Endothelial cell of umbilical vein (primary cell): ENCODE measurements around the gene FYCO1. TPM values are rescaled to one million over a fixed set of nuclear protein-coding genes. Genes with fewer than 3 reads are reported as not detected.

Experiments
- BruUV-seq: library from RNA; stranded (reverse); fragments of 400-500 nt; replicated peaks from 2 replicates; lab custom pipeline; 2021; lab: Mats Ljungman, UMichigan
- CTCF ChIA-PET: fragments of 300-600, 350-600 bp; sonication (Branson Sonifier 250); formaldehyde crosslinking; loops from one replicate; lab custom pipeline; 2021; ENCODE audit warnings: antibody characterized with exemption, inconsistent platforms; lab: Charles Lee
- POLR2A ChIA-PET: fragments of 300-600, 350-600 bp; sonication (Branson Sonifier 250); formaldehyde crosslinking; loops from one replicate; lab custom pipeline; 2021; ENCODE audit warnings: antibody characterized with exemption, inconsistent platforms; lab: Charles Lee
- DNase-seq: peaks from one replicate; pipeline ENCODE4 v3.0.0-alpha.2; 2011; ENCODE audit warnings: low read depth, low spot score
- FAIRE-seq: peaks from 2 replicates; lab custom pipeline; 2011; peaks lifted over from hg19 to GRCh38; lab: Jason Lieb, UNC
- H2AFZ ChIP-seq: 2 replicates; pipeline ENCODE4 v1.6.0; 2012; ENCODE audit warnings: low read depth, low read length, control low read depth, inconsistent platforms
- H3K27ac ChIP-seq: 2 replicates; pipeline ENCODE4 v1.5.1; 2011; ENCODE audit warnings: low read depth, mild to moderate bottlenecking, control low read depth, low read length, moderate library complexity; ENCODE audit not compliant: insufficient read depth
- H3K27me3 ChIP-seq, 2 experiments: 2 replicates each; pipeline versions ENCODE4 v1.6.0 to v1.6.1; 2011; ENCODE audit warnings: low read length in 2 of 2, mixed read lengths in 1 of 2; ENCODE audit not compliant: control insufficient read depth in 2 of 2, insufficient read depth in 2 of 2
- H3K36me3 ChIP-seq, 2 experiments: 2 replicates in 1 of 2; 3 replicates in 1 of 2; pipeline ENCODE4 v1.5.1; 2011; ENCODE audit warnings: low read length in 2 of 2, mild to moderate bottlenecking in 1 of 2, moderate library complexity in 1 of 2; ENCODE audit not compliant: control insufficient read depth in 2 of 2, insufficient read depth in 2 of 2; ENCODE audit errors: extremely low read depth in 1 of 2
- H3K4me1 ChIP-seq: 3 replicates; pipeline ENCODE4 v1.5.1; 2011; ENCODE audit warnings: mild to moderate bottlenecking, low read length; ENCODE audit not compliant: control insufficient read depth, insufficient read depth; ENCODE audit errors: extremely low read depth
- H3K4me2 ChIP-seq: 2 replicates; pipeline ENCODE4 v1.6.1; 2011; ENCODE audit warnings: low read length, control low read depth, mixed read lengths; ENCODE audit not compliant: insufficient read depth
- H3K4me3 ChIP-seq, 3 experiments: fragments of 200-600 bp in 1 of 3; sonication (generic), shearing (Covaris generic) in 1 of 3; replicated peaks in 1 of 3; 2 replicates each; pipeline ENCODE4 v1.5.1; 2011 to 2016; ENCODE audit warnings: control low read depth in 3 of 3, low read length in 3 of 3, mild to moderate bottlenecking in 2 of 3, inconsistent platforms in 1 of 3, low read depth in 1 of 3, moderate library complexity in 1 of 3; ENCODE audit not compliant: insufficient read depth in 1 of 3
- H3K79me2 ChIP-seq: 2 replicates; pipeline ENCODE4 v1.6.0; 2012; ENCODE audit warnings: low read length, inconsistent platforms; ENCODE audit not compliant: control insufficient read depth, insufficient read depth
- H3K9ac ChIP-seq: replicated peaks from 2 replicates; pipeline ENCODE3; 2011; ENCODE audit warnings: low read length, control low read depth; ENCODE audit not compliant: insufficient read depth; ENCODE audit errors: extremely low read depth
- H3K9me1 ChIP-seq: replicated peaks from 3 replicates; pipeline ENCODE4 v1.6.0; 2011; ENCODE audit warnings: mild to moderate bottlenecking, low read length; ENCODE audit not compliant: control insufficient read depth, insufficient read depth; ENCODE audit errors: extremely low read depth
- H3K9me3 ChIP-seq: replicated peaks from 2 replicates; pipeline ENCODE4 v1.5.1; 2012; ENCODE audit warnings: low read length, inconsistent platforms; ENCODE audit not compliant: control insufficient read depth, insufficient read depth
- H4K20me1 ChIP-seq: replicated peaks from 2 replicates; pipeline ENCODE3; 2011; ENCODE audit warnings: mild to moderate bottlenecking, low read length; ENCODE audit not compliant: control insufficient read depth, insufficient read depth; ENCODE audit errors: extremely low read depth
- CTCF ChIP-seq, 2 donors: IDR thresholded peaks; 1 replicate in 1 of 2; 2 replicates in 1 of 2; pipeline ENCODE4 v1.5.1; 2011; ENCODE audit warnings: low read length in 2 of 2, mild to moderate bottlenecking in 2 of 2, moderate library complexity in 2 of 2, control low read depth in 1 of 2, inconsistent platforms in 1 of 2, low read depth in 1 of 2; ENCODE audit not compliant: insufficient read depth in 1 of 2; ENCODE audit errors: extremely low read depth in 1 of 2
- EZH2 ChIP-seq: IDR thresholded peaks from 2 replicates; pipeline ENCODE4 v1.6.1; 2012; ENCODE audit warnings: borderline replicate concordance, low read depth, mild to moderate bottlenecking, moderate library complexity, low read length, inconsistent platforms; ENCODE audit not compliant: severe bottlenecking
- FOS ChIP-seq: IDR thresholded peaks from 2 replicates; pipeline ENCODE4 v1.6.1; 2011; ENCODE audit warnings: mild to moderate bottlenecking, low read length, moderate library complexity, borderline replicate concordance; ENCODE audit not compliant: insufficient read depth
- GATA2 ChIP-seq: IDR thresholded peaks from 2 replicates; pipeline ENCODE4 v1.7.0; 2011; ENCODE audit warnings: low read depth, mild to moderate bottlenecking, moderate library complexity, mixed read lengths, low read length; ENCODE audit not compliant: insufficient read length, insufficient read depth
- JUN ChIP-seq: IDR thresholded peaks from 2 replicates; pipeline ENCODE4 v1.6.1; 2011; ENCODE audit warnings: borderline replicate concordance, low read depth; ENCODE audit not compliant: insufficient read length, insufficient read depth
- MAX ChIP-seq: IDR thresholded peaks from 2 replicates; pipeline ENCODE4 v1.6.1; 2011; ENCODE audit not compliant: insufficient read depth, insufficient read length
- MYC ChIP-seq: IDR thresholded peaks from one replicate; pipeline ENCODE4 v1.6.1; 2011; ENCODE audit warnings: mild to moderate bottlenecking, low read depth, low read length
- POLR2A ChIP-seq: IDR thresholded peaks from 2 replicates; pipeline ENCODE4 v1.6.1; 2012; ENCODE audit warnings: low read depth, mild to moderate bottlenecking, control low read depth, low read length
- POLR2AphosphoS5 ChIP-seq: IDR thresholded peaks from 2 replicates; pipeline ENCODE4 v1.6.1; 2012; ENCODE audit warnings: low read depth, mild to moderate bottlenecking, control low read depth, low read length, moderate library complexity; ENCODE audit not compliant: insufficient read depth
- dilution Hi-C: fragments of 300-500 bp; cut with MboI; formaldehyde crosslinking; loops from one replicate; pipeline ENCODE4 v1.15.0; 2019; ENCODE audit warnings: low sequenced_read_pairs; ENCODE audit not compliant: extremely low pct_ligation_motif_present
- intact Hi-C: fragments of 100-400 bp; cut with micrococcal nuclease; formaldehyde crosslinking; loops from one replicate; pipeline ENCODE4 v1.10.0; 2022
- polyA plus RNA-seq, 4 experiments: library from polyadenylated mRNA; depleted of rRNA in 3 of 4; stranded (reverse) in 3 of 4; unstranded in 1 of 4; fragments of >200 nt; gene quantifications; 2 replicates each; pipeline versions ENCODE4 v1.2.1 to v1.2.3, GENCODE V29; 2011 to 2012; ENCODE audit warnings: missing spikeins in 1 of 4
- total RNA-seq: library from RNA; stranded (reverse); gene quantifications from 2 replicates; pipeline ENCODE4 v1.2.3, GENCODE V29; 2021

The FYCO1 gene
- total and polyA plus RNA-seq, 2 donors (not counting 3 experiments of a cell fraction or from before 2014, with no cell fraction given), result 13.9 to 20.8 TPM

- Histone ChIP-seq H3K4me3 (no peak overlapping the region), H2AFZ (no peak overlapping the region), H3K79me2 (no peaks in the 10 kb centered on the region), H3K9ac (no peak overlapping the region), H3K27me3 (no peaks in the 10 kb centered on the region), H3K4me1 (no peaks in the 10 kb centered on the region), H3K27ac (no peak overlapping the region), H3K9me3 (no peaks in the 10 kb centered on the region), H4K20me1 (no peaks in the 10 kb centered on the region), H3K4me2 (no peak overlapping the region), H3K36me3 (peaks cover 7 to 30% of the 10 kb centered on the region in 2 experiments), H3K9me1 (no peaks in the 10 kb centered on the region)
- CTCF ChIA-PET, result interaction anchor here (1.3 to 3.0 kb wide), 2 partner anchors 122 to 134 kb away, joined by 3 to 17 read pairs; no protein-coding TSS in a partner anchor
- intact Hi-C loops (no loop called here), dilution Hi-C loops (no loop called here)
- BruUV-seq, result no TSS peak
- POLR2A ChIA-PET, result no interaction called here
- FAIRE-seq (no peak), DNase-seq (no peak)
- TF ChIP-seq POLR2AphosphoS5 (no peak), GATA2 (no peak), MYC (no peak), EZH2 (no peak), FOS (no peak), POLR2A (no peak), CTCF (IDR thresholded peaks at IDR 0.05; ENCODE audit: extremely low read depth in 1 of 2, insufficient read depth in 1 of 2, low read depth in 1 of 2, low read length in 2 of 2) (no peak), MAX (no peak), JUN (no peak)
Measured at GRCh38 chr3:45944830-45945620, 50.6 kb downstream of the FYCO1 start.
